ENCODE measurements around the gene TMEM106B.

The TMEM106B gene

DNA sequence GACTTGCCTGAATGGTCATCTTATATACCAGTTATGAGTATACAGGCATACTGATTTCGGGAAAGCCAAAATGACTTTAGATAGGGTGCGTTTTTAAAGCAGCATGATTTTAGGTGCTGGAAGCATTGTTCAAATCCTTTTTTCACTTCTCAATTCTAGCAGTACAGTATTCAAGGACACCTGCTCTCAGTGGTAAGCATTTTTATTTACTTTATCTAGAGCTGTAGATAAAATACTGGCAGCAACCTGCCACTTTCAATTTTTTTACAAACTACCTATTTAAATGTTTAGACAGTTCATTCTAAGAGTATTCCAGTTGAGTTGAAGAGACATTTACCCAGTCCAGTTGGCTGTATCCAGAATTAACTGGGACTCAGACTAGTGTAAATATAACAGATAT, 33.6 kb downstream of the TMEM106B start:
- TF ChIP-seq, protein P1, sequence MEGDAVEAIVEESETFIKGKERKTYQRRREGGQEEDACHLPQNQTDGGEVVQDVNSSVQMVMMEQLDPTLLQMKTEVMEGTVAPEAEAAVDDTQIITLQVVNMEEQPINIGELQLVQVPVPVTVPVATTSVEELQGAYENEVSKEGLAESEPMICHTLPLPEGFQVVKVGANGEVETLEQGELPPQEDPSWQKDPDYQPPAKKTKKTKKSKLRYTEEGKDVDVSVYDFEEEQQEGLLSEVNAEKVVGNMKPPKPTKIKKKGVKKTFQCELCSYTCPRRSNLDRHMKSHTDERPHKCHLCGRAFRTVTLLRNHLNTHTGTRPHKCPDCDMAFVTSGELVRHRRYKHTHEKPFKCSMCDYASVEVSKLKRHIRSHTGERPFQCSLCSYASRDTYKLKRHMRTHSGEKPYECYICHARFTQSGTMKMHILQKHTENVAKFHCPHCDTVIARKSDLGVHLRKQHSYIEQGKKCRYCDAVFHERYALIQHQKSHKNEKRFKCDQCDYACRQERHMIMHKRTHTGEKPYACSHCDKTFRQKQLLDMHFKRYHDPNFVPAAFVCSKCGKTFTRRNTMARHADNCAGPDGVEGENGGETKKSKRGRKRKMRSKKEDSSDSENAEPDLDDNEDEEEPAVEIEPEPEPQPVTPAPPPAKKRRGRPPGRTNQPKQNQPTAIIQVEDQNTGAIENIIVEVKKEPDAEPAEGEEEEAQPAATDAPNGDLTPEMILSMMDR (IDR thresholded peaks at IDR 0.05; ENCODE audit: low read depth, low read length) = no peak
- no peak overlapping the region for H3K4me3 ChIP-seq (ENCODE audit: low read depth, low read length)

DNA sequence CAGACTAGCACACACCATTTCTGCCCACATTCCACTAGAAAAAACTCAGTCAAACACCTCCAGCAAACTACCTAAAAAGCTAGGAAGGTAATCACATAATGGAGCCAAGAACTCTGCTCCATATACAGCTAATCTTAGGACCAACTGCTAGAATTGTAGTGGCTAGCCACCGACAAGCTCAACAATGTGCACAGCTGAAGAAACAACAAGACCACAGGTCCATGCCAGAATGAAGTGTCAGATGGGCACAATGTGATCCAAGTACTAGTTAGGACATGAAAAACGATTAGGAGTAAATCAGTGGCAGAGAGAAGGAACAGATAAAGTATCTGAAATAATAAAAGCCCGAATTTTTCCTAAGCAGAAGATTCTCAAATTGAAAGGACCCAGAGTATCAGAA, 38.6 kb downstream of the TMEM106B start:
- TF ChIP-seq, protein P1 (IDR thresholded peaks at IDR 0.05; ENCODE audit: low read depth, low read length) = no peak
- no peak overlapping the region for H3K4me3 ChIP-seq (ENCODE audit: low read depth, low read length)

DNA sequence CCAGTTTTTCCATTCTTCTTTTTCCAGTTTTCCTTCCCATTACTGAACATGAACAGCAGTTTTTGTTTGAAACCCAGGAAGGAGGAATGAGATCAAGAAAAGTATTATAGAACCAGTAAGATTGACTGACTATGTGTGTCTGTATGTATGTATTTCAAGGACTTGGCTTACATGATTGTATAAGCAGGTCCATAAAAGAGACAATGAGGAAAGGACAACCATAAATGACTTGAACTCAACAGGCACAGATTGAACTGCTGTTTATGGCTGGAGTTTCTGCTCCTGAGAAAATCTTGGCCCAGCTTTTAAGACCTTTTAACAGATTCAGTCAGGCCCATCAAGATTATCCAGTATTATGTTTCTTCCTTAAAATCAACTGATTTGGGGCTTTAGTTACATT, 39.1 kb downstream of the TMEM106B start:
- no peak overlapping the region for H3K4me3 ChIP-seq (ENCODE audit: low read depth, low read length)
- TF ChIP-seq, protein P1 (IDR thresholded peaks at IDR 0.05; ENCODE audit: low read depth, low read length) = no peak

DNA sequence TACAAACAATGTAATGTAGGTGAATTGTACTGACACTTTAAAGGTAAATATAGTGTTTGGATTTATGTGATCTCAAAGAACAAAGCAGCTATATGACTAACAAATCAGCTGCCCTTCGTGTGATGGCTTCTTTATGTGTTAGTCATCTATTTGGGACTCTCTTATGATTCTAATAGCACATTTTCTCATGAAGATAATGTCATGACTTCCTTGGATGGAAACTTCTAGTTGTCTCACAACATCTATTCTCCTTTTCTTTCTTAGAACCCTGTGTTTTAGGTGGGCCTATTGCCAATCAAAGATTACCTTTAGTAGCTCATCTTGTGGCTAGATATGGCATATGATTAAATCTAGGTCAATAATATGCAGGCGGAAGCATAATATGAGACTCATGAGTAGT, 45.0 kb downstream of the TMEM106B start:
- H3K4me3 ChIP-seq (ENCODE audit: low read depth, low read length) = no peak overlapping the region
- TF ChIP-seq, protein P1 (IDR thresholded peaks at IDR 0.05; ENCODE audit: low read depth, low read length) = no peak

DNA sequence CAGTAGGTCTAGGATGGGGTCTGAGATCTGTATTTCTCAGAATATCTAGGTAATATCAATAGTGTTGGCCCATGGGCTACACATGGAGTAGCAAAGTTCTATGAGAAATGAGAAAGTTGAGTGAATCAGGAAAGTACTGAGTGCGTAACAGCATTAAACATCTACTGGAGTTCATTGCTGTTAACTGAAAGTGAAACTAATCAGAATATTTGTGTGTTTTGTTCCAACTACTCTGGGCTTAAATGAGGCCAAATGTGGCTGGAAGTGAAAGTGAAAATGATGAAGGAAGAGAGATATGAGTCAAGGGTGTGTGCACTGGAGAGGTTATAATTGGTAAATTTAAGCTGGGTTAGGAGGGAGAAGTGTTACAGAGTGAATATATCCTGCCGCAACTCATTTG, 46.5 kb downstream of the TMEM106B start:
- TF ChIP-seq, protein P1 (IDR thresholded peaks at IDR 0.05; ENCODE audit: low read depth, low read length) = no peak
- H3K4me3 ChIP-seq (ENCODE audit: low read depth, low read length) = peak overlapping the region; percentile 3; the same call in 1 of the 2 replicates

DNA sequence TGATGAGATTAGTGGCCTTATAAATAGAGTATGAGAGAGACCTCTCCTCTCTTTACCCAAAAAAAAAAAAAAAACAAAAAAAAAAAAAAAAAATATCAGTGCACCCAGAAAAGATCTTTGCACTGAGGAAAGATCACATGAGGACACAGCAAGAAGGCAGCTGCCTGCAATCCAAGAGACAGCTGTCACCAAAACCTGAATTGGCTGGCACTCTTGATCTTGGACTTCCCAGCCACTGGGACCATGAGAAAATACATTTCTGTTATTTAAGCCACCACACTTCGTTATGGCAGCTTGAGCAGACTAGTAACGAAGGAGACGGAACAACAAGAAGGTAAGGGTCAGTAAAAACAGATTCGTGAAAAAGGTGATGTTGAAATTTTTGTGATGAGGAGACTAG, 47.0 kb downstream of the TMEM106B start:
- TF ChIP-seq, protein P1 (IDR thresholded peaks at IDR 0.05; ENCODE audit: low read depth, low read length) = no peak
- peak overlapping the region; percentile 4; the same call in 1 of the 2 replicates for H3K4me3 ChIP-seq (ENCODE audit: low read depth, low read length)

DNA sequence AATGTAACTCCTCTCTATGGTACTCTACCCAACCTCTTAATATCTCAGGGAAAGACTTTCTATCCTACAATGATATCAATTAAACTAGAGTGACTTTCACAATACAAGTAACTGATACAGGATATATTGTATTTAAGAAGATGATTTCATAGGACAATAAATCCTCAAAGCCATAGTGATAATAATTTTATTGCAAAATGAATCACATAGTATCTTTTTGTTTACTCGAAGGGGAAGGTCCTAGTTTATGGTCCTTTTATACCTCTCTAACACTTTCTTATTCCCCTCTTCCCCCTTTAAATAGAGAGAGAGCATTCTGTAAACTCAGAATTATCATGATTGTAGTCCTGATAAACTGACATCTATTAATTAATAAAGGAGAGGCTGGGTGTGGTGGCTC, 56.4 kb downstream of the TMEM106B start:
- H3K4me3 ChIP-seq (ENCODE audit: low read depth, low read length) = no peak overlapping the region
- TF ChIP-seq, protein P1 (IDR thresholded peaks at IDR 0.05; ENCODE audit: low read depth, low read length) = no peak
